ENCODE data around the gene FIG4. TPM values are rescaled to one million over a fixed set of nuclear protein-coding genes. Genes with fewer than 3 reads are reported as not detected.

Gene FIG4
- total and polyA plus RNA-seq, 2 of the 4 experiments (the other 2 are of a cell fraction), result 12.1 to 15.4 TPM

DNA sequence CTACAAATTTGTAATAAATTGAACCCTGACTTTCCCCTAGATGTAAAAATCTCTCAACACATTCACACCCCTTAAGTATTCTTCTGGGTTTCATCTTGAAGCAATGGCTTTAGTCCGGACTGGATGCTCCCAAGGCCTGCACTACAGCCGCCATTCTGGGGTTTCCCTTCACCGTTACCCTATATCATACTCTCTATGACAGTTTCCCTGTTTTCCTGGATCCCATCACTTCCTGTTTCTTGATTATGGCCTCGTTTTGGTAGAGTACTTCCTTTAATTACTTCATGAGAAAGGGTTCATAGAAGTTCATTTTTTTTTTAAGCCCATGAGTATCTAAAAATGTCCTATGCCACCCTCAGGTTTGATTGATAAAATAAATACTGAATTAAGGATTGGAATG lies 11.7 kb downstream of the FIG4 start:
- H2AK9ac ChIP-seq (replicated peaks; ENCODE audit: low read depth, low read length, poor library complexity), result no peak overlapping the region
- dilution Hi-C loops (cut with HindIII; ENCODE audit: low sequenced_read_pairs, unreplicated experiment), result loop anchor here (25.0 kb wide), 1 partner anchor 335 kb away; no protein-coding TSS in a partner anchor
- no peak overlapping the region for H3K4me2 ChIP-seq (ENCODE audit: low read depth, low read length)
- BruUV-seq (replicated peaks), result no TSS peak
- H3K14ac ChIP-seq (replicated peaks; ENCODE audit: low read depth, low read length), result no peak overlapping the region
- no peak overlapping the region for H4K5ac ChIP-seq (ENCODE audit: low read depth, low read length)
- no peak overlapping the region for H2BK5ac ChIP-seq (ENCODE audit: low read depth, low read length, poor library complexity, severe bottlenecking)
- no peaks in the 10 kb centered on the region for H3K9me3 ChIP-seq (ENCODE audit: control insufficient read depth, insufficient read depth, low read length)
- TF ChIP-seq, protein P1, sequence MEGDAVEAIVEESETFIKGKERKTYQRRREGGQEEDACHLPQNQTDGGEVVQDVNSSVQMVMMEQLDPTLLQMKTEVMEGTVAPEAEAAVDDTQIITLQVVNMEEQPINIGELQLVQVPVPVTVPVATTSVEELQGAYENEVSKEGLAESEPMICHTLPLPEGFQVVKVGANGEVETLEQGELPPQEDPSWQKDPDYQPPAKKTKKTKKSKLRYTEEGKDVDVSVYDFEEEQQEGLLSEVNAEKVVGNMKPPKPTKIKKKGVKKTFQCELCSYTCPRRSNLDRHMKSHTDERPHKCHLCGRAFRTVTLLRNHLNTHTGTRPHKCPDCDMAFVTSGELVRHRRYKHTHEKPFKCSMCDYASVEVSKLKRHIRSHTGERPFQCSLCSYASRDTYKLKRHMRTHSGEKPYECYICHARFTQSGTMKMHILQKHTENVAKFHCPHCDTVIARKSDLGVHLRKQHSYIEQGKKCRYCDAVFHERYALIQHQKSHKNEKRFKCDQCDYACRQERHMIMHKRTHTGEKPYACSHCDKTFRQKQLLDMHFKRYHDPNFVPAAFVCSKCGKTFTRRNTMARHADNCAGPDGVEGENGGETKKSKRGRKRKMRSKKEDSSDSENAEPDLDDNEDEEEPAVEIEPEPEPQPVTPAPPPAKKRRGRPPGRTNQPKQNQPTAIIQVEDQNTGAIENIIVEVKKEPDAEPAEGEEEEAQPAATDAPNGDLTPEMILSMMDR (conservative IDR thresholded peaks at IDR 0.05; ENCODE audit: low read depth, low read length), result no peak
- TF ChIP-seq CEBPB (IDR thresholded peaks at IDR 0.05; ENCODE audit: low read depth, low read length), result no peak
- no peaks in the 10 kb centered on the region for H3K4me1 ChIP-seq (ENCODE audit: control insufficient read depth, insufficient read depth, low read length)
- H3K56ac ChIP-seq (ENCODE audit: extremely low read depth, insufficient read depth, low read length), result no peak overlapping the region
- ATAC-seq (ENCODE audit: low read depth) (no peak), DNase-seq (no peak)
- no CpG with 5 or more reads among the region's 4 CpGs for WGBS, 2 experiments (ENCODE audit: extremely low coverage in 2 of 2, insufficient read length in 1 of 2)
- no peak overlapping the region for H2BK15ac ChIP-seq (ENCODE audit: low read depth, low read length)
- no peak overlapping the region for H2AK5ac ChIP-seq (ENCODE audit: low read depth, low read length)
- no peak overlapping the region for H2BK120ac ChIP-seq (ENCODE audit: low read depth, low read length)
- H3K27ac ChIP-seq (ENCODE audit: insufficient read depth, low read length), result no peak overlapping the region
- no peak overlapping the region for H3K4me3 ChIP-seq (ENCODE audit: insufficient read depth, low read depth, low read length)
- in situ Hi-C loops (cut with MboI; ENCODE audit: low sequenced_read_pairs), result loop anchor here (5.0 kb wide), 2 partner anchors 330 to 690 kb away; no protein-coding TSS in a partner anchor
- POLR2A ChIA-PET (ENCODE audit: unreplicated experiment), result no interaction called here
- H3K36me3 ChIP-seq (ENCODE audit: control insufficient read depth, insufficient read depth, low read length), result peaks cover 1% of the 10 kb centered on the region; the same call in 1 of the 2 replicates
- H4K20me1 ChIP-seq (ENCODE audit: insufficient read depth, low read length), result no peaks in the 10 kb centered on the region
- H4K91ac ChIP-seq (ENCODE audit: insufficient read depth, low read depth, low read length), result no peak overlapping the region
- H4K8ac ChIP-seq (ENCODE audit: low read depth in 2 of 2, low read length in 2 of 2), result no peak overlapping the region
- H3K4ac ChIP-seq (ENCODE audit: low read depth, low read length), result no peak overlapping the region
- no peak overlapping the region for H3K23ac ChIP-seq (ENCODE audit: low read depth, low read length)
- CTCF ChIA-PET, result interaction anchor here (6.7 kb wide), 1 partner anchor 336 kb away, joined by 78 read pairs; no protein-coding TSS in a partner anchor
- H3K18ac ChIP-seq (ENCODE audit: low read depth, low read length), result no peak overlapping the region
- 0 out of 4 replicates have a peak, but pooled peaks cover 0 to 2% of the 10 kb centered on the region in 2 experiments for H3K79me1 ChIP-seq (ENCODE audit: low read depth in 1 of 2, low read length in 2 of 2)
- H3K9ac ChIP-seq (ENCODE audit: low read depth, low read length), result no peak overlapping the region
- no peak overlapping the region for H2BK20ac ChIP-seq (ENCODE audit: low read depth, low read length)
- no peaks in the 10 kb centered on the region for H3K27me3 ChIP-seq (ENCODE audit: control insufficient read depth, insufficient read depth, low read length)
- H2AFZ ChIP-seq (replicated peaks; ENCODE audit: low read length, poor library complexity), result no peak overlapping the region
- intact Hi-C loops (cut with micrococcal nuclease), result no loop called here
- H3K9me1 ChIP-seq (ENCODE audit: insufficient read depth, low read length), result 0 out of 2 replicates have a peak, but pooled peaks cover 3% of the 10 kb centered on the region
